Fibroblast of lung (primary cell): ENCODE results near the gene HOXC10.

Experiments used
- CTCF ChIP-seq, 2 donors: IDR thresholded peaks in 1 of 2; conservative IDR thresholded peaks in 1 of 2; 1 replicate in 1 of 2; 2 replicates in 1 of 2; pipeline ENCODE4 v1.5.1; 2011 to 2012; ENCODE audit warnings: low read length in 2 of 2, control low read depth in 1 of 2, inconsistent platforms in 1 of 2, low read depth in 1 of 2, mild to moderate bottlenecking in 1 of 2
- EZH2 ChIP-seq: IDR thresholded peaks from 2 replicates; pipeline ENCODE4 v1.5.1; 2012; ENCODE audit warnings: low read length, control low read depth, mild to moderate bottlenecking; ENCODE audit errors: missing control alignments

GRCh38 chr12:53990311-53991076 lies 5.5 kb downstream of the HOXC10 start:
- no peak for TF ChIP-seq CTCF (conservative IDR thresholded peaks at IDR 0.05 in 1 of 2, IDR thresholded peaks at IDR 0.05 in 1 of 2; ENCODE audit: low read depth in 1 of 2, low read length in 2 of 2)
- TF ChIP-seq EZH2, result peak; percentile 78
